KMS-11 (cell line): Measurements from ENCODE around the gene SYMPK.

ENCODE experiments used
- H2AFZ ChIP-seq: fragments of 200-600 bp; sonication (generic); 2 replicates; pipeline ENCODE4 v1.6.1; 2016; ENCODE audit warnings: antibody characterized with exemption, mixed run types, low read depth
- H3K27ac ChIP-seq: fragments of 200-600 bp; sonication (generic); 2 replicates; pipeline ENCODE4 v1.6.1; 2016; ENCODE audit warnings: mild to moderate bottlenecking, mixed run types
- H3K27me3 ChIP-seq: fragments of 200-600 bp; sonication (generic); 2 replicates; pipeline ENCODE4 v1.6.1; 2017; ENCODE audit warnings: mild to moderate bottlenecking, low read depth, mixed run types, moderate library complexity; ENCODE audit not compliant: insufficient read depth
- H3K36me3 ChIP-seq: fragments of 200-600 bp; sonication (generic); 2 replicates; pipeline ENCODE4 v1.6.1; 2017; ENCODE audit warnings: mild to moderate bottlenecking, mixed run types; ENCODE audit not compliant: insufficient read depth
- H3K4me1 ChIP-seq: fragments of 200-600 bp; sonication (generic); 2 replicates; pipeline ENCODE4 v1.6.1; 2016; ENCODE audit warnings: mild to moderate bottlenecking, low read depth, mixed run types; ENCODE audit not compliant: poor library complexity, severe bottlenecking
- H3K4me2 ChIP-seq: fragments of 200-600 bp; sonication (generic); 2 replicates; pipeline ENCODE4 v1.7.0; 2016; ENCODE audit warnings: mild to moderate bottlenecking, mixed run types
- H3K4me3 ChIP-seq: fragments of 200-600 bp; sonication (generic); IDR thresholded peaks from 2 replicates; pipeline ENCODE4 v1.6.1; 2017; ENCODE audit warnings: low read depth, low read length, mixed read lengths; ENCODE audit not compliant: insufficient read depth
- H3K79me2 ChIP-seq: fragments of 200-600 bp; sonication (generic); 2 replicates; pipeline ENCODE4 v1.6.1; 2016; ENCODE audit warnings: low read depth, mixed run types; ENCODE audit not compliant: insufficient read depth
- H3K9ac ChIP-seq: fragments of 200-600 bp; sonication (generic); 2 replicates; pipeline ENCODE4 v1.6.1; 2016; ENCODE audit warnings: mild to moderate bottlenecking, mixed run types
- H4K20me1 ChIP-seq: fragments of 200-600 bp; sonication (generic); 2 replicates; pipeline ENCODE4 v1.6.1; 2016; ENCODE audit warnings: mild to moderate bottlenecking, mixed run types; ENCODE audit not compliant: insufficient read depth
- CTCF ChIP-seq: fragments of 200-600 bp; sonication (generic); conservative IDR thresholded peaks from 2 replicates; pipeline ENCODE4 v1.6.1; 2017; ENCODE audit warnings: low read depth, mild to moderate bottlenecking, antibody characterized with exemption, low read length, moderate library complexity, mixed read lengths

SYMPK gene

GRCh38 chr19:45852145-45852750 is 10.7 kb downstream of the SYMPK start:
- H3K9ac ChIP-seq = no peak overlapping the region
- H2AFZ ChIP-seq = no peak overlapping the region
- no peak overlapping the region for H3K27ac ChIP-seq
- H3K36me3 ChIP-seq = no peaks in the 10 kb centered on the region; the same call in 1 of the 2 replicates
- peaks cover 4% of the 10 kb centered on the region; the same call in 1 of the 2 replicates for H4K20me1 ChIP-seq
- H3K27me3 ChIP-seq = no peaks in the 10 kb centered on the region
- no peak overlapping the region for H3K4me3 ChIP-seq
- H3K4me1 ChIP-seq = no peaks in the 10 kb centered on the region
- no peak overlapping the region for H3K4me2 ChIP-seq
- H3K79me2 ChIP-seq = no peaks in the 10 kb centered on the region; the same call in 1 of the 2 replicates
- TF ChIP-seq CTCF = no peak

- Histone ChIP-seq H3K4me3 (no peak overlapping the region), H3K4me2 (no peak overlapping the region), H3K9ac (no peak overlapping the region), H3K27ac (no peak overlapping the region), H3K79me2 (no peaks in the 10 kb centered on the region), H4K20me1 (no peaks in the 10 kb centered on the region), H3K27me3 (no peaks in the 10 kb centered on the region), H3K36me3 (no peaks in the 10 kb centered on the region; the same call in 1 of the 2 replicates), H2AFZ (no peak overlapping the region), H3K4me1 (no peaks in the 10 kb centered on the region)
- peak; percentile 58; the same call in 1 of the 2 replicates for TF ChIP-seq CTCF
These were observed 14.0 kb downstream of the SYMPK start for GRCh38 chr19:45848922-45849321.

- Histone ChIP-seq H3K27me3 (no peaks in the 10 kb centered on the region), H3K9ac (no peak overlapping the region), H3K36me3 (no peaks in the 10 kb centered on the region; the same call in 1 of the 2 replicates), H3K4me2 (no peak overlapping the region), H3K79me2 (no peaks in the 10 kb centered on the region), H4K20me1 (no peaks in the 10 kb centered on the region), H2AFZ (no peak overlapping the region), H3K27ac (no peak overlapping the region), H3K4me1 (no peaks in the 10 kb centered on the region), H3K4me3 (no peak overlapping the region)
- TF ChIP-seq CTCF = no peak
These were observed 15.3 kb downstream of the SYMPK start for GRCh38 chr19:45847663-45848062.

- H3K36me3 ChIP-seq = peaks cover 19% of the 10 kb centered on the region; the same call in 1 of the 2 replicates
These were observed 20.7 kb downstream of the SYMPK start for GRCh38 chr19:45842198-45842597.

More at GRCh38 chr19:45842198-45842597, 20.7 kb downstream of the SYMPK start:
- no peak overlapping the region for H3K27ac ChIP-seq
- no peak overlapping the region for H2AFZ ChIP-seq
- no peaks in the 10 kb centered on the region for H3K4me1 ChIP-seq
- no peak overlapping the region for H3K4me2 ChIP-seq
- no peaks in the 10 kb centered on the region for H3K27me3 ChIP-seq
- no peaks in the 10 kb centered on the region for H3K79me2 ChIP-seq
- no peak overlapping the region for H3K4me3 ChIP-seq
- H3K9ac ChIP-seq = no peak overlapping the region
- TF ChIP-seq CTCF = no peak
- H4K20me1 ChIP-seq = no peaks in the 10 kb centered on the region
